Lower leg skin (tissue), 3 donors: ENCODE data around the gene YY1.

Experiments
- POLR2A ChIP-seq, 2 donors: fragments of 450-650 bp; IDR thresholded peaks; one replicate each; pipeline ENCODE4 v1.6.1; 2016 to 2017; ENCODE audit warnings: antibody characterized with exemption in 2 of 2, mild to moderate bottlenecking in 1 of 2, moderate library complexity in 1 of 2
- TF ChIP-seq, protein P1 (sequence below), 3 donors: fragments of 450-650 bp; IDR thresholded peaks; one replicate each; pipeline ENCODE4 v1.5.1; 2016; ENCODE audit warnings: antibody characterized with exemption in 3 of 3, mild to moderate bottlenecking in 3 of 3, moderate library complexity in 2 of 3

GRCh38 chr14:100329233-100330006, 90.5 kb downstream of the YY1 start:
- TF ChIP-seq, protein P1, sequence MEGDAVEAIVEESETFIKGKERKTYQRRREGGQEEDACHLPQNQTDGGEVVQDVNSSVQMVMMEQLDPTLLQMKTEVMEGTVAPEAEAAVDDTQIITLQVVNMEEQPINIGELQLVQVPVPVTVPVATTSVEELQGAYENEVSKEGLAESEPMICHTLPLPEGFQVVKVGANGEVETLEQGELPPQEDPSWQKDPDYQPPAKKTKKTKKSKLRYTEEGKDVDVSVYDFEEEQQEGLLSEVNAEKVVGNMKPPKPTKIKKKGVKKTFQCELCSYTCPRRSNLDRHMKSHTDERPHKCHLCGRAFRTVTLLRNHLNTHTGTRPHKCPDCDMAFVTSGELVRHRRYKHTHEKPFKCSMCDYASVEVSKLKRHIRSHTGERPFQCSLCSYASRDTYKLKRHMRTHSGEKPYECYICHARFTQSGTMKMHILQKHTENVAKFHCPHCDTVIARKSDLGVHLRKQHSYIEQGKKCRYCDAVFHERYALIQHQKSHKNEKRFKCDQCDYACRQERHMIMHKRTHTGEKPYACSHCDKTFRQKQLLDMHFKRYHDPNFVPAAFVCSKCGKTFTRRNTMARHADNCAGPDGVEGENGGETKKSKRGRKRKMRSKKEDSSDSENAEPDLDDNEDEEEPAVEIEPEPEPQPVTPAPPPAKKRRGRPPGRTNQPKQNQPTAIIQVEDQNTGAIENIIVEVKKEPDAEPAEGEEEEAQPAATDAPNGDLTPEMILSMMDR (IDR thresholded peaks at IDR 0.05): no peak
- TF ChIP-seq POLR2A (IDR thresholded peaks at IDR 0.05): no peak
